Stimulated activated CD8-positive, alpha-beta memory T cell treated with anti-CD3 and anti-CD28 coated beads, Interleukin-2, amount 100 ng/mL, for 48 hours (primary cell): ENCODE data around the gene KCNK4.
A peak's percentile ranks its signal among the peaks of the same experiment; 100 is the strongest.

Source experiments
- DNase-seq, 2 donors: peaks; one replicate each; pipeline ENCODE4 v3.0.0-alpha.2; 2020; ENCODE audit warnings: low read depth in 2 of 2

The KCNK4 gene

GRCh38 chr11:64290352-64291261 lies 495 bp upstream of the KCNK4 start:
- no peak for DNase-seq

- DNase-seq = no peak
These were observed 804 bp downstream of the KCNK4 start for GRCh38 chr11:64291752-64292459.

GRCh38 chr11:64292460-64293254 lies 1.6 kb downstream of the KCNK4 start:
- no peak for DNase-seq

GRCh38 chr11:64294774-64295173 lies 3.7 kb downstream of the KCNK4 start:
- no peak for DNase-seq

- DNase-seq = no peak
These were observed 4.7 kb downstream of the KCNK4 start for GRCh38 chr11:64295760-64296159.

- no peak for DNase-seq
These were observed 5.1 kb downstream of the KCNK4 start for GRCh38 chr11:64296236-64296635.

GRCh38 chr11:64296830-64297698 lies 6.0 kb downstream of the KCNK4 start:
- no peak for DNase-seq

GRCh38 chr11:64297699-64298358 lies 6.7 kb downstream of the KCNK4 start:
- no peak for DNase-seq

- no peak for DNase-seq
These were observed 8.1 kb downstream of the KCNK4 start for GRCh38 chr11:64298966-64299846.

- no peak for DNase-seq
These were observed 8.9 kb downstream of the KCNK4 start, which contains the start of gene CATSPERZ for GRCh38 chr11:64299847-64300648. Gene CATSPERZ (plus strand): TSS chr11:64300358. CDS start chr11:64300411, 53 bp downstream.

- no peak for DNase-seq
These were observed 12.3 kb downstream of the KCNK4 start for GRCh38 chr11:64303109-64304031.

GRCh38 chr11:64304032-64304315 lies 12.9 kb downstream of the KCNK4 start:
- DNase-seq = no peak

GRCh38 chr11:64304316-64305072 lies 13.4 kb downstream of the KCNK4 start:
- DNase-seq = peak; percentile 95 to 97

GRCh38 chr11:64305075-64305690 lies 14.1 kb downstream of the KCNK4 start, which contains the start of gene ESRRA:
Gene ESRRA (plus strand): TSS chr11:64305524. CDS start chr11:64307180, 1,656 bp downstream.
- peak; percentile 100 for DNase-seq

- peak; percentile 50 to 53 for DNase-seq
These were observed 14.8 kb downstream of the KCNK4 start for GRCh38 chr11:64305691-64306562.

GRCh38 chr11:64306563-64306875 lies 15.4 kb downstream of the KCNK4 start:
- no peak for DNase-seq
